ENCODE measurements around the gene RBM15B. TPM values are rescaled to one million over a fixed set of nuclear protein-coding genes. Genes with fewer than 3 reads are reported as not detected.
"Not testable (repeated sequence)": the region's sequence is repeated elsewhere in the genome, so short reads cannot be mapped to it uniquely, and the experiment has no call there.

The RBM15B gene
- total RNA-seq, 1 donor, result 45.8 TPM

DNA sequence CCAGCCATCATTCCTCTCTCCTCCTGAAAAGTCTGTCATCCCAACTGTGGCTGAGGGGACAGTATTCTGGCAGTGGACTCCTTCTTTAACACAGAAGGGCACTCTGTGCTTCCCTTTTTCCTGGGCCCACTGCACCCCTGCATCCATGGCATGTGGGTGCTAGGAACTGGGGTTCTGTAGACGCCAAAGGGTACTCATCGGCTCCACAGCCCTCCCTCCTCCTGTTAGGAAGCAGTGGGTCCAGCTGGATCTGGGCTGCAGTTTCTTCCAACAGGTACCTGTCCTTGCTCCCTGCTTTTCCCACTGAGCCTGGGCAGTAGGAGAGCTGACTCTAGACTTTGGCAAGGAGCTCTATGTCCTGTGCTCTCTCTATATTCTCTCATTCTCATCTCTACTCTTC is 12.4 kb upstream of the RBM15B start:
- DNase-seq (ENCODE audit: low read depth in 2 of 3, low spot score in 2 of 3), result no peak

DNA sequence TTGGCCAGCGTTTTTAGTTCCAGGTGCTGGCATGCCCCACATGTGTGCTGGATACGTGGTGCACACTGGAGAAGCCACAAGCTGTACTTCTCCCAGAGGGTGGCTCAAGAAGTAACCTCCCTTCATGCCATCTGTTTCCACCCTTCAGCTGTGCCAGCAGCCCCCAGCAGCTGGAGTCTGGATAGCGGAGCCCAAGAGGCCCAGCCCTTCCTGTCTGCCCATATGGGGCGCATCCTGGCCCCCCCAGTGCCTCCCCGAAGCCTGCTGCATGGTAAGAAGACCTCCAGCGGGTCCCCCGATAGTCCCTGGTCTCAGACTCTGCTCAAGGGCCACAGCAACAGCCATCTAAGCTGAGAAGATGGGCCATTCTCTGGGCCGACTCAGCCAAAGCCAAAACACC is 11.8 kb upstream of the RBM15B start:
- peak in 2 of 3 donors; percentile 86 to 97 for DNase-seq (ENCODE audit: low read depth in 2 of 3, low spot score in 2 of 3)

DNA sequence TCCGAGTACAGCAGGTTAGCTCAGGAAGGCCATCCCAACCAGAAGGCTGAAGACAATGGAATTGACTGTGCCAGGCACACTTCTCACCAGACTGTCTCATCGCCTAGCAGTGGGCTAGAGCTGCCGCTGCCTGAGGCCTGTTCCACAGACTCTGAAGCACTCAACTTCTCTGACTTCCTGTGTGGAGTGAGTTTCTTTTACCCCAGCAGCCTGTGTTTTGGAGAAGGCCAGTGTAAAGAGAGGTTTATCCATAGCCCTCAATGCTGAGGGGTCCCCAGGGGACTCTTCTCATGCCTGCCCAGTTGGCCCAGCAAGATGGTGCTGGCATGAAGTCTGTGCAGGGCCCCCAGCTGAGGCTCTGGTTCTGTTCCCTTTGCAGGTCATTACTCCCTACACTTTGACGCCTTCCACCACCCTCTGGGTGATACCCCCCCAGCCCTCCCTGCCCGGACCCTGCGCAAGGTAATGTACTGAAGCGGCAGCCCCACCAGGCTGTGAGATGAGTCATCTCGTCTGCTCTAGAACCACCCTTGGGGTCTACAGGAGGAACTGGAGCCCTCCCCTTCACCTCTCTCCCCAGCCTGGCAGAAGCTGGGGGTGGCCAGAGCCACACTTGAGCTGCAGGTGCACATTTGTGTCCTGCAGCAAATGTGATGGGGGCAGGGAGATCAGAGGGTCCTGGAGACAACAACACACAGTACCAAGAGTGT is 11.2 kb upstream of the RBM15B start:
- peak in 2 of 3 donors; percentile 37 to 49 for DNase-seq (ENCODE audit: low read depth in 2 of 3, low spot score in 2 of 3)

DNA sequence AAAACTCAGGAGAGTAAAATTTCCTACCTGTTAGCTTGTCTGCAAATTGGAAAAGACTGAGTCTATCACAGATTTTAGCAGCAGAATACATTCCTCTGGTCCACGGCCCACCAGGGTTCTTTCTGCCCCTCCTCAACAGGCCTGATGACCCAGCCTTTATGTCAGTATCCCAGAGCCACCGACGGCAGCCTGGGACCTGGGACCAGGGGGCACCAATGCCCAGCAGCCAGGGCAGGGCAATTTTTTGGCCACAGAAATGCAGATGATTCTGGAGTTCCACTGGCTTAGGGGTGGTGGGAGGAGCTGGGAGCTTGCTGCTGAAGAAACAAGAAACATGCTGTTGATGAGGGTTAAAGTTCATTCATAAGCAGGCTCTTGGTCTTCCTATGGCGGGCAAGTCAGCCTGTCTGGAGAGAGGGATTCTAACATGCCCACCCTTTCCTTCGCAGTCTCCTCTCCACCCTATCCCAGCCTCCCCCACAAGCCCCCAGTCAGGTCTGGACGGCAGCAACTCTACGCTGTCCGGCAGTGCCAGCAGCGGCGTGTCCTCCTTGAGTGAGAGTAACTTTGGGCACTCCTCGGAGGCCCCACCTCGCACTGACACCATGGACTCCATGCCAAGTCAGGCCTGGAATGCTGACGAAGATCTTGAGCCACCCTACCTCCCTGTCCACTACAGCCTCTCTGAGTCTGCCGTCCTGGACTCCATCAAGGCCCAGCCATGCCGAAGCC is 10.3 kb upstream of the RBM15B start:
- no peak for DNase-seq (ENCODE audit: low read depth in 2 of 3, low spot score in 2 of 3)

- DNase-seq (ENCODE audit: low read depth in 2 of 3, low spot score in 2 of 3), result no peak
Observed at GRCh38 chr3:51381333-51381705, 9.8 kb upstream of the RBM15B start.

GRCh38 chr3:51382076-51382745 is 8.9 kb upstream of the RBM15B start:
- no peak for DNase-seq (ENCODE audit: low read depth in 2 of 3, low spot score in 2 of 3)

GRCh38 chr3:51382947-51383578 is 8.0 kb upstream of the RBM15B start:
- no peak for DNase-seq (ENCODE audit: low read depth in 2 of 3, low spot score in 2 of 3)

DNA sequence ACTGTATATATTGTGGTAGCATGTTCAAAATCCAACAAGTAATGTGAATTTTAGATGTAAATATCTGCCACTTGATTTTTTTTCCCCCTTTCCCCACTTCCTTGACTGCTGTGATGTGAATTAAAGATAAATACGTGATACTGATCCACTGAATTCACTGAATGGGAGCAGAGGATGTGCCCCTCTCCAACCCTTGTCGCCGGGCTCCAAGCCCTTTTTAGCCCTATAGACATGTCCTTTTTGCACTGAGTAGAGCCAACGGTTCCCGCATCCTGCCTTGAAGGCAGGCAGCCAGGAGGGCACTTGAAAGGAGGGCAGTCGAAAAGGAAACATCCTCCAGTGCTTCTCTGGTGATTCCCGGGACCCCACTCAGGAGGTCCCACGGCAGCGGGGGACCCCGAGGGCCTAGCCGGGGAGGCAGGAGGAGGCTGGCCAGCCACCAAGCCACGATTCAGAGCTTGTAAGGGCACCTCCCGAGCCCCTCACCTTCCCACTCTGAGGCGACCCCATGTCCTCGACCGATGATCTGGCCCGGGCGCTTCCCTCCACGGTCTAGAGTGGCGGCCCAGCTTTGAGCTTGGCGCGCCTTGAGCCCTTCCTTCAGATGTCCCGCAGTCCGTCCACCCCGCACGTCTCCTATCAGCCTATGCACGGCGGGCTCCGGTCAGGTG is 6.9 kb upstream of the RBM15B start:
- no peak for DNase-seq (ENCODE audit: low read depth in 2 of 3, low spot score in 2 of 3)

GRCh38 chr3:51384726-51385473 is 6.2 kb upstream of the RBM15B start, which contains the start of gene MANF:
Gene MANF (plus strand): TSS chr3:51385291. CDS start chr3:51385343, 52 bp downstream.
- DNase-seq (ENCODE audit: low read depth in 2 of 3, low spot score in 2 of 3), result peak; percentile 94 to 99 (median 99)

DNA sequence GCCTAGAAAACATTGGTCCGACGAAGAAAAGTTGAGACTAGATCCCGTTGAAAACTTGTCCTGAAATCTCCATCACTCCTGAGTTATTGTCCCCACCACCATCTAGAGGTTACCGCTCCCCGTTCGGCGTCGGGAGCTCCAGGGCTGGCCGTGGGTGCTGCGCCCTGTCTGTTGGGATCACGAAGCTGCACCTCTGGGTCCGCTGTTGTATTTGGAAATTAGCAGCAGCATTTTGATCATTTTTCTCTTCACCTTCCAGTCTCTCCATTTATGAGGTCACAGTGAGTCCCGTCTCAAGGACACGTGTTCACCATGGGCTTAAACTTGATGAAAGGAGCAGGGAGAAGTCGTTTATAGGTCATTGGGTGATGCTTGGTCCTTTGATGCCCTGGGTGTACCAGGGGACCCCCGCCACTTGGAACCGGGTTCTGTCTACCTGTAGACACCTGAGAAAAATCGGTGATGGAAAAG is 5.4 kb upstream of the RBM15B start:
- no peak for DNase-seq (ENCODE audit: low read depth in 2 of 3, low spot score in 2 of 3)

GRCh38 chr3:51386159-51386851 is 4.8 kb upstream of the RBM15B start:
- DNase-seq (ENCODE audit: low read depth in 2 of 3, low spot score in 2 of 3), result no peak

DNA sequence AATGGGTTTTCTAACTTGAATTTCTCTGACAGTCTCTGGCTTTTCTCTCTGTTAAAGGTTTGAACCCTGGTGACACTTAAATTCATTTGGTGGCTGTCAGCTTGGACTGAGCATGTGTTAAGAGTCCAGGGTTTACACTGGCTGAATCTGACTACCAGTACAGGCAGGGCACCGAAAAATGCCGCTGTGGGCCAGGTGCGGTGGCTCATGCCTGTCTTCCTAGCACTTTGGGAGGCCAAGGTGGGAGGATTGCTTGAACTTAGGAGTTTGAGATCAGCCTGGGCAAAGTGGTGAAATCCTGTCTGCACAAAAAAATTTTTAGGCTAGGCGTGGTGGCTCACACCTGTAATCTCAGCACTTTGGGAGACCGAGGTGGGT is 4.2 kb upstream of the RBM15B start:
- no peak for DNase-seq (ENCODE audit: low read depth in 2 of 3, low spot score in 2 of 3)

GRCh38 chr3:51387281-51387680 is 3.8 kb upstream of the RBM15B start:
- DNase-seq (ENCODE audit: low read depth in 2 of 3, low spot score in 2 of 3), result not testable (repeated sequence)

GRCh38 chr3:51388286-51389029 is 2.6 kb upstream of the RBM15B start:
- DNase-seq (ENCODE audit: low read depth in 2 of 3, low spot score in 2 of 3), result peak in 1 of 3 donors; percentile 28

GRCh38 chr3:51389423-51390183 is 1.5 kb upstream of the RBM15B start:
- DNase-seq (ENCODE audit: low read depth in 2 of 3, low spot score in 2 of 3), result peak in 2 of 3 donors; percentile 74 to 77

DNA sequence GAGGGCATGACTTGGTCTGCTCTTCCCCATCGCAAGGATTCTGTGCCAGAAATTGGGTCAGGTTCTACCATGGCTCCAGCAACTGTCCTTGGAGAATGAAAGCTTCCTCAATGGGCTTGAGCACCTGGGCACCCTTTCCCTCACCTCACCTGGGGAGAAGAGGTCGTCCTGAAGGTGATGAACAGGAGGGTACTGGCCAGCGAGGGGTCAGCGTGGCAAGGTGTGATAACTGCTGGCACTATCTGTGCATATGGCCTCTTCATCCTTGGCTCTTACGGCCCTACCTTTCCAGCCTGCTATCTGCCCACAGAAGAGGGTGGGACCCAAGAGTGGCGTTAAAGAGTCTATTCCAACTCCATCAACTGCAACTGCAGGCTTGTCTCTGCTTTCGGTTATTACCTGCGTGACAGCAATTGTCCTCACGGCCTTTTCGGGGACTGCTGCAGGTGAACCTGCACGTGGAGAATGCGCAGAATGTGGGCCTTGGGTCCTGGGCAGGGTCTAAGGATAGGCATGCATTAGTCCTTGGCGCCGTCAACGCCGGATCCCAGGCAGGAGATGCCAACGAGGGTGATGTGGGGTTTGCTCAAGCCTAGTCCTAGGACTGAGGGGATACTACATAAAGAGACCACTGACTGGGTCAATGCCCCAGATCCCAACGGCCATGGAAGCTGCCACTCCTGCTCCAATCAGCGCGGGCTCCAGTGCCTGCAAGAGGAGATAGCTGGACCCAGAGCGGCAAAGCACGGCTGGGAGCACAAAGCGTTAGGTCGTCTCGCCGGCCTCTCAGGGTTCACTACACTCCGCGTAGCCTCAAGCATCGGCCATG is 625 bp upstream of the RBM15B start:
- no peak for DNase-seq (ENCODE audit: low read depth in 2 of 3, low spot score in 2 of 3)
